Measurements from ENCODE around the gene PCDHA10. TPM values are rescaled to one million over a fixed set of nuclear protein-coding genes. Genes with fewer than 3 reads are reported as not detected.
"Not testable (repeated sequence)": the region's sequence is repeated elsewhere in the genome, so short reads cannot be mapped to it uniquely, and the experiment has no call there.

PCDHA10 gene
- 1 to 10 TPM in 2 of 4 donors, under 1 TPM in 2; 0.48 to 2.5 (median 1.5) TPM for total RNA-seq

GRCh38 chr5:140855772-140856674 lies at the start of gene PCDHA10:
TSS of gene PCDHA10 (plus strand) at chr5:140855897. CDS start at chr5:140856049, 152 bp downstream.
- no peak for TF ChIP-seq CTCF (IDR thresholded peaks at IDR 0.05)
- ATAC-seq (ENCODE audit: low FRiP score) (no peak), DNase-seq (ENCODE audit: low spot score) (no peak)

- ATAC-seq (ENCODE audit: low FRiP score) (peak; percentile 78), DNase-seq (ENCODE audit: low spot score) (no peak)
Observed at GRCh38 chr5:140806834-140807775, 48.6 kb upstream of the PCDHA10 start, which contains the start of gene PCDHA4. TSS of gene PCDHA4 (plus strand) at chr5:140807068.

GRCh38 chr5:140808241-140808888 lies 47.3 kb upstream of the PCDHA10 start:
- not testable (repeated sequence) for DNase-seq (ENCODE audit: low spot score); ATAC-seq (ENCODE audit: low FRiP score)

More at GRCh38 chr5:140806834-140807775, 48.6 kb upstream of the PCDHA10 start, which contains the start of gene PCDHA4:
- no peak for TF ChIP-seq CTCF (IDR thresholded peaks at IDR 0.05)

DNA sequence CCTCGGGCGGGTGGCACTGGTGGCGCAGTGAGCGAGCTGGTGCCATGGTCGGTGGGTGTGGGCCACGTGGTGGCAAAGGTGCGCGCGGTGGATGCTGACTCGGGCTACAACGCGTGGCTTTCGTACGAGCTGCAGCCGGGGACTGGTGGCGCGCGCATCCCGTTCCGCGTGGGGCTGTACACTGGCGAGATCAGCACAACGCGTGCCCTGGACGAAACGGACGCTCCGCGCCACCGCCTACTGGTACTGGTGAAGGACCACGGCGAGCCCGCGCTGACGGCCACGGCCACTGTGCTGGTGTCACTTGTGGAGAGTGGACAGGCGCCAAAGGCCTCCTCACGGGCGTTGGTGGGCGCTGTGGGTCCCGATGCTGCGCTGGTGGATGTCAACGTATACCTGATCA lies 46.8 kb upstream of the PCDHA10 start:
- no peak for TF ChIP-seq CTCF (IDR thresholded peaks at IDR 0.05)
- ATAC-seq (ENCODE audit: low FRiP score) (no peak), DNase-seq (ENCODE audit: low spot score) (no peak)

GRCh38 chr5:140821375-140822280 lies 34.1 kb upstream of the PCDHA10 start, which contains the start of gene PCDHA5:
TSS of gene PCDHA5 (plus strand) at chr5:140821613.
- no peak for TF ChIP-seq CTCF (IDR thresholded peaks at IDR 0.05)
- DNase-seq (ENCODE audit: low spot score) (no peak), ATAC-seq (ENCODE audit: low FRiP score) (no peak)

GRCh38 chr5:140822281-140822629 lies 33.4 kb upstream of the PCDHA10 start:
- DNase-seq (ENCODE audit: low spot score), result no peak
- no peak for TF ChIP-seq CTCF (IDR thresholded peaks at IDR 0.05)
- ATAC-seq (ENCODE audit: low FRiP score), result no peak

GRCh38 chr5:140822969-140823368 lies 32.7 kb upstream of the PCDHA10 start:
- ATAC-seq (ENCODE audit: low FRiP score); DNase-seq (ENCODE audit: low spot score): not testable (repeated sequence)

Measured in omental fat pad (tissue), 4 donors.